Neural crest cell (in vitro differentiated cells): ENCODE data around the gene PIPOX. TPM values are rescaled to one million over a fixed set of nuclear protein-coding genes. Genes with fewer than 3 reads are reported as not detected.

Experiments
- DNase-seq: peaks from one replicate; pipeline ENCODE4 v3.0.0; 2021; ENCODE audit warnings: low read depth, mixed read lengths, low spot score
- H3K27ac Mint-ChIP-seq: one replicate; pipeline ENCODE4 v1.8.0; 2021; ENCODE audit warnings: mild to moderate bottlenecking, mixed read lengths; ENCODE audit not compliant: unreplicated experiment
- H3K27me3 Mint-ChIP-seq: 2 replicates; pipeline ENCODE4 v1.8.0; 2021; ENCODE audit warnings: low read depth, mild to moderate bottlenecking, mixed read lengths
- H3K36me3 Mint-ChIP-seq: 2 replicates; pipeline ENCODE4 v1.8.0; 2021; ENCODE audit warnings: low read depth, mild to moderate bottlenecking, mixed read lengths
- H3K4me1 Mint-ChIP-seq: 2 replicates; pipeline ENCODE4 v1.8.0; 2021; ENCODE audit warnings: mixed read lengths
- H3K4me3 Mint-ChIP-seq: one replicate; pipeline ENCODE4 v1.8.0; 2021; ENCODE audit warnings: mild to moderate bottlenecking, mixed read lengths
- H3K9me3 Mint-ChIP-seq: 2 replicates; pipeline ENCODE4 v1.8.0; 2021; ENCODE audit warnings: mixed read lengths
- total RNA-seq: library from RNA; stranded (reverse); gene quantifications from 2 replicates; pipeline ENCODE4 v1.2.1, GENCODE V29; 2021
- TF ChIP-seq, protein P1 (sequence below): fragments of 200-600 bp; sonication (generic); conservative IDR thresholded peaks from 2 replicates; pipeline ENCODE4 v1.5.0; 2021; ENCODE audit warnings: antibody characterized with exemption, mild to moderate bottlenecking

The PIPOX gene
- total RNA-seq, 1 donor from 2014 or later, result 4.1 TPM

GRCh38 chr17:29091606-29092289 is 48.8 kb downstream of the PIPOX start:
- TF ChIP-seq, protein P1, sequence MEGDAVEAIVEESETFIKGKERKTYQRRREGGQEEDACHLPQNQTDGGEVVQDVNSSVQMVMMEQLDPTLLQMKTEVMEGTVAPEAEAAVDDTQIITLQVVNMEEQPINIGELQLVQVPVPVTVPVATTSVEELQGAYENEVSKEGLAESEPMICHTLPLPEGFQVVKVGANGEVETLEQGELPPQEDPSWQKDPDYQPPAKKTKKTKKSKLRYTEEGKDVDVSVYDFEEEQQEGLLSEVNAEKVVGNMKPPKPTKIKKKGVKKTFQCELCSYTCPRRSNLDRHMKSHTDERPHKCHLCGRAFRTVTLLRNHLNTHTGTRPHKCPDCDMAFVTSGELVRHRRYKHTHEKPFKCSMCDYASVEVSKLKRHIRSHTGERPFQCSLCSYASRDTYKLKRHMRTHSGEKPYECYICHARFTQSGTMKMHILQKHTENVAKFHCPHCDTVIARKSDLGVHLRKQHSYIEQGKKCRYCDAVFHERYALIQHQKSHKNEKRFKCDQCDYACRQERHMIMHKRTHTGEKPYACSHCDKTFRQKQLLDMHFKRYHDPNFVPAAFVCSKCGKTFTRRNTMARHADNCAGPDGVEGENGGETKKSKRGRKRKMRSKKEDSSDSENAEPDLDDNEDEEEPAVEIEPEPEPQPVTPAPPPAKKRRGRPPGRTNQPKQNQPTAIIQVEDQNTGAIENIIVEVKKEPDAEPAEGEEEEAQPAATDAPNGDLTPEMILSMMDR, result no peak
- H3K27ac Mint-ChIP-seq, result no peak overlapping the region
- H3K9me3 Mint-ChIP-seq, result no peaks in the 10 kb centered on the region
- peaks cover 2% of the 10 kb centered on the region for H3K36me3 Mint-ChIP-seq
- H3K4me3 Mint-ChIP-seq, result no peak overlapping the region
- H3K4me1 Mint-ChIP-seq, result peaks cover 8% of the 10 kb centered on the region
- no peaks in the 10 kb centered on the region for H3K27me3 Mint-ChIP-seq
- DNase-seq, result no peak

DNA sequence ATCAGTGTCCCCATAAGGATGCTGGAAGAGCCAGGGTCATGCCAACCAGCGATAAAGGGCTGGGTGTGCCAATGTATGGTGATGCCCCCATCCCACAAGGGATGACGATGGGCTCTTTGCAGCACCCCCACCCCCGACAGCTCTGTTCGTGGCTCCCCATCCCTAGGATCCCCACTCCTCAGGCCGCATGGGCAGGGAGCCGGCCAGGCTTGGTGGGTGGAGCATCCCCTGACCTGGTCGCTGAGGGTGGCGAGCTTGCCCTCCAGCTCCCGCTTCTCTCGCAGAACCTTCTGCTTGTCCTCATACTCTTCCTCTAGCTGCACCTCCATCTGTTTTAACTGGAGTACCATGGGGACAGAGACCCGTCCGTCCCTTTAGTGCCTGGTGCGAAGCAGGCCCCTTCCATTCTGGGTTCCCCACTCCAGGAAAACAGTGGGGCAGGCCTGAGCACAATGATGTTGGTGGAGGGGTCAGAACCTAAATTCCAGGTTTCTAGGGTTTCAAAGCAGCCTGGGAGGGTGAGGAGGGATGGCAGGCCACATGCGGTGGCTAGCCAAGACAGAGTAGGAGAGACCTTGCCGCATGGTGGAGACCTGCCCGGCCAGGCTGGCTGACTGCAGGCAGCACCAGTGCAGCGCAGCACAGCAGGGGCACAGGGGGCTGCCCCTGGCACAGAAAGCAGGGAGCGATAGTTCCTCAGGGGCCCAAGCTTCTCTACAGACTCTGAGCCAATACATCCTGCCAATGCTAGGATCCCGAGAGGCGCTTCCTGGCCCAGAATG is 50.3 kb downstream of the PIPOX start:
- H3K4me3 Mint-ChIP-seq, result no peak overlapping the region
- H3K27me3 Mint-ChIP-seq, result no peaks in the 10 kb centered on the region
- peaks cover 1% of the 10 kb centered on the region for H3K36me3 Mint-ChIP-seq
- no peak overlapping the region for H3K27ac Mint-ChIP-seq
- H3K9me3 Mint-ChIP-seq, result no peaks in the 10 kb centered on the region
- DNase-seq, result no peak
- peaks cover 8% of the 10 kb centered on the region for H3K4me1 Mint-ChIP-seq
- TF ChIP-seq, protein P1, result no peak

GRCh38 chr17:29094101-29094708 is 51.3 kb downstream of the PIPOX start:
- Mint-ChIP-seq H3K4me3 (no peak overlapping the region), H3K27ac (no peak overlapping the region), H3K27me3 (no peaks in the 10 kb centered on the region), H3K4me1 (peaks cover 8% of the 10 kb centered on the region), H3K36me3 (no peaks in the 10 kb centered on the region), H3K9me3 (no peaks in the 10 kb centered on the region)
- TF ChIP-seq, protein P1, result no peak
- DNase-seq, result no peak

- H3K27ac Mint-ChIP-seq, result peak overlapping the region; percentile 27
- no peak overlapping the region for H3K4me3 Mint-ChIP-seq
- DNase-seq, result no peak
- TF ChIP-seq, protein P1, result no peak
- no peaks in the 10 kb centered on the region for H3K36me3 Mint-ChIP-seq
- H3K4me1 Mint-ChIP-seq, result peaks cover 8% of the 10 kb centered on the region
- H3K9me3 Mint-ChIP-seq, result no peaks in the 10 kb centered on the region
- H3K27me3 Mint-ChIP-seq, result no peaks in the 10 kb centered on the region
These were observed 52.5 kb downstream of the PIPOX start for GRCh38 chr17:29095439-29095838.

GRCh38 chr17:29096094-29096493 is 53.2 kb downstream of the PIPOX start:
- Mint-ChIP-seq H3K27ac (no peak overlapping the region), H3K9me3 (no peaks in the 10 kb centered on the region), H3K4me1 (peaks cover 3% of the 10 kb centered on the region), H3K4me3 (no peak overlapping the region), H3K27me3 (no peaks in the 10 kb centered on the region), H3K36me3 (no peaks in the 10 kb centered on the region)
- DNase-seq, result no peak
- TF ChIP-seq, protein P1, result no peak
